ENCODE measurements around the gene TNS1. TPM values are rescaled to one million over a fixed set of nuclear protein-coding genes. Genes with fewer than 3 reads are reported as not detected.

TNS1 gene
- total RNA-seq, 1 donor from 2014 or later, result 219 TPM

DNA sequence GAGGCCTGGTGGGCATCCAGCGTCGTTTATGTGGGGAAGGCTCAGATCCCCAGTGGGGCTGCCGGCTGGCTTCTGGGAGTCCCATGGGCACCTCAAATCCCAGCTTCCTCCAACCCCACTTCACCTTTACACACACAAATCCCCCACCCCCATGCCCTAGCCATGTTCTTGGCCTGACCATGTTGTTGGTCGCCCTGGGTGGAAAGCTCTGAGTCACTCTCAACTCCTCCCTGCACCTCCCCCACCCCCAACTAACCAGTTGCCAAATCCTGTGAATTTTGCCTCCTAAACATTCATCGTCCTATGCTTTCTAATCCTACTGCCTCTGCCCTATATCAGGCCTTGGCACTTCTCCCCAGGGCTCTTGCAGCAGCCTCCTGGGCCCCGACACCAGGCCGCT lies 6.4 kb downstream of the TNS1 start:
- Histone ChIP-seq H4K20me1 (ENCODE audit: insufficient read depth, low read length) (peaks cover 31% of the 10 kb centered on the region), H3K4me1 (ENCODE audit: insufficient read depth, low read length) (peaks cover 50% of the 10 kb centered on the region), H3K27ac (ENCODE audit: low read depth, low read length) (peak overlapping the region; percentile 91), H3K36me3 (ENCODE audit: insufficient read depth, low read length) (no peaks in the 10 kb centered on the region), H3K4me2 (ENCODE audit: low read length) (peak overlapping the region; percentile 55), H3K27me3 (ENCODE audit: insufficient read depth, low read length) (no peaks in the 10 kb centered on the region), H2AFZ (ENCODE audit: low read depth, low read length) (no peak overlapping the region), H3K9me3 (ENCODE audit: insufficient read depth, low read depth, low read length) (no peaks in the 10 kb centered on the region), H3K4me3 (ENCODE audit: insufficient read depth, low read depth, low read length) (no peak overlapping the region), H3K79me2 (ENCODE audit: insufficient read depth, low read length) (peaks cover 75% of the 10 kb centered on the region), H3K9ac (ENCODE audit: low read length) (peak overlapping the region; percentile 52)
- no peak for FAIRE-seq
- Mint-ChIP-seq H3K4me1 (ENCODE audit: low read depth, unreplicated experiment) (peaks cover 60% of the 10 kb centered on the region), H3K27me3 (ENCODE audit: low read depth, unreplicated experiment) (no peaks in the 10 kb centered on the region), H3K27ac (ENCODE audit: unreplicated experiment) (peak overlapping the region; percentile 12), H3K4me3 (ENCODE audit: unreplicated experiment) (peak overlapping the region; percentile 51), H3K9me3 (ENCODE audit: unreplicated experiment) (peaks cover 2% of the 10 kb centered on the region), H3K36me3 (ENCODE audit: low read depth, unreplicated experiment) (peaks cover 17% of the 10 kb centered on the region)
- peak; percentile 69 for DNase-seq (ENCODE audit: low read depth)
- TF ChIP-seq EZH2 (IDR thresholded peaks at IDR 0.05; ENCODE audit: insufficient read depth, low read length), result no peak
- TF ChIP-seq, protein P1, sequence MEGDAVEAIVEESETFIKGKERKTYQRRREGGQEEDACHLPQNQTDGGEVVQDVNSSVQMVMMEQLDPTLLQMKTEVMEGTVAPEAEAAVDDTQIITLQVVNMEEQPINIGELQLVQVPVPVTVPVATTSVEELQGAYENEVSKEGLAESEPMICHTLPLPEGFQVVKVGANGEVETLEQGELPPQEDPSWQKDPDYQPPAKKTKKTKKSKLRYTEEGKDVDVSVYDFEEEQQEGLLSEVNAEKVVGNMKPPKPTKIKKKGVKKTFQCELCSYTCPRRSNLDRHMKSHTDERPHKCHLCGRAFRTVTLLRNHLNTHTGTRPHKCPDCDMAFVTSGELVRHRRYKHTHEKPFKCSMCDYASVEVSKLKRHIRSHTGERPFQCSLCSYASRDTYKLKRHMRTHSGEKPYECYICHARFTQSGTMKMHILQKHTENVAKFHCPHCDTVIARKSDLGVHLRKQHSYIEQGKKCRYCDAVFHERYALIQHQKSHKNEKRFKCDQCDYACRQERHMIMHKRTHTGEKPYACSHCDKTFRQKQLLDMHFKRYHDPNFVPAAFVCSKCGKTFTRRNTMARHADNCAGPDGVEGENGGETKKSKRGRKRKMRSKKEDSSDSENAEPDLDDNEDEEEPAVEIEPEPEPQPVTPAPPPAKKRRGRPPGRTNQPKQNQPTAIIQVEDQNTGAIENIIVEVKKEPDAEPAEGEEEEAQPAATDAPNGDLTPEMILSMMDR (IDR thresholded peaks at IDR 0.05; ENCODE audit: insufficient read depth, low read depth, low read length), result no peak

DNA sequence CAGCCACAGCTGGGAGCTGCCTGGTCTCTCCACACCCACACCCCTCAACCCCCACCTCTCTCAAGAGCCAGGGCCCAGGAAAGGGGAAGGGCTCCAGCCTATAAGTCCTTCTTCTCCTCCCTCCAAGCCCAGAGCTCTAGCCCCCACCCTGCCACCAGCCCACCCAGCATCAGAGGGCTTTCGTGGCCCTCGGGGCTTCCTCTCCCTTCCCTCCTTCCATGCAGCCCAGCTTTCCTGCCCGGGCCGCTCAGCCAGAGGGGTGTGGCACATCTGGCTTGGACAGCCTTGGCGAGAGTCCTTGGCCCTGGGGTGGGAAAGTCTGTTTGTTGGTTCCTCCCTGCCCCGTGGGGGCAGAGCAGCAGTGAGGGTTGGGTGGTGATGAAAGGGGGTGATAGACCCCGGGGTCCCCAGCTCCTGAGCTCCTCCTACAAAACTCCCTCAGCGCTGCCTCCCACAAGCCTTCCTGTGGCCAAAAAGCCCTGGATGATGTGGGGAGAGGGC lies 7.0 kb downstream of the TNS1 start:
- FAIRE-seq, result no peak
- Histone ChIP-seq H3K9ac (ENCODE audit: low read length) (peak overlapping the region; percentile 52), H3K4me2 (ENCODE audit: low read length) (peak overlapping the region; percentile 55), H3K4me1 (ENCODE audit: insufficient read depth, low read length) (peaks cover 47% of the 10 kb centered on the region), H3K36me3 (ENCODE audit: insufficient read depth, low read length) (no peaks in the 10 kb centered on the region), H3K27ac (ENCODE audit: low read depth, low read length) (peak overlapping the region; percentile 91), H4K20me1 (ENCODE audit: insufficient read depth, low read length) (peaks cover 31% of the 10 kb centered on the region), H3K79me2 (ENCODE audit: insufficient read depth, low read length) (peaks cover 75% of the 10 kb centered on the region), H3K9me3 (ENCODE audit: insufficient read depth, low read depth, low read length) (no peaks in the 10 kb centered on the region), H3K27me3 (ENCODE audit: insufficient read depth, low read length) (no peaks in the 10 kb centered on the region), H3K4me3 (ENCODE audit: insufficient read depth, low read depth, low read length) (no peak overlapping the region), H2AFZ (ENCODE audit: low read depth, low read length) (no peak overlapping the region)
- H3K9me3 Mint-ChIP-seq (ENCODE audit: unreplicated experiment), result no peaks in the 10 kb centered on the region
- no peak for DNase-seq (ENCODE audit: low read depth)
- peaks cover 57% of the 10 kb centered on the region for H3K4me1 Mint-ChIP-seq (ENCODE audit: low read depth, unreplicated experiment)
- no peaks in the 10 kb centered on the region for H3K27me3 Mint-ChIP-seq (ENCODE audit: low read depth, unreplicated experiment)
- H3K36me3 Mint-ChIP-seq (ENCODE audit: low read depth, unreplicated experiment), result peaks cover 16% of the 10 kb centered on the region
- TF ChIP-seq, protein P1 (IDR thresholded peaks at IDR 0.05; ENCODE audit: insufficient read depth, low read depth, low read length), result no peak
- TF ChIP-seq EZH2 (IDR thresholded peaks at IDR 0.05; ENCODE audit: insufficient read depth, low read length), result no peak
- H3K4me3 Mint-ChIP-seq (ENCODE audit: unreplicated experiment), result no peak overlapping the region
- peak overlapping the region; percentile 95 for H3K27ac Mint-ChIP-seq (ENCODE audit: unreplicated experiment)

DNA sequence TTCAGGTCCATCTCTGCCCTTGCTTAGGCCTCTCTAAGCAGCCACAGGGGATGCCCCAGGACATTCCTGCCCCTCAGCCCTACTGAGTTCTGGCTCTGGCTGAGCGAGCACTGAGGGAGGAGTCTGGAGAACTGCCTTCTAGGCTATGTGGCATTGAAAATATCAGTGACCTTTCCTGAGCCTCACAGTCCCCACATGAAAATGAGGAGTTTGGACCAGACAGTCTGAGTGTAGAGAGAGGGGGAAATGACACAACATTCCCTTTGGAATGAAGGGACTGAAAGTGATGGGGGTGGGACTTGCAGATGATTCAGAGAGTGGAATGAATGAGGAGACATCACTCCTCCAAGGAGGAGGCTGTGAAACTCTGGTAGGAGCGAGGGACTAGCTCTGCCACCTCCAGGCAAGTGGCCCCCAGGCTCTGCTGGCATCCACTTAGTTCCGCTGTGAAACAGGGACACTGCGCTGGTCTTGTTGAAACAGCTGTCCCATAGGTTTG lies 8.0 kb downstream of the TNS1 start:
- H3K27me3 Mint-ChIP-seq (ENCODE audit: low read depth, unreplicated experiment), result no peaks in the 10 kb centered on the region

More for the DNA sequence above, 8.0 kb downstream of the TNS1 start:
- Mint-ChIP-seq H3K4me1 (ENCODE audit: low read depth, unreplicated experiment) (peaks cover 49% of the 10 kb centered on the region), H3K9me3 (ENCODE audit: unreplicated experiment) (no peaks in the 10 kb centered on the region), H3K4me3 (ENCODE audit: unreplicated experiment) (peak overlapping the region; percentile 71), H3K36me3 (ENCODE audit: low read depth, unreplicated experiment) (peaks cover 16% of the 10 kb centered on the region), H3K27ac (ENCODE audit: unreplicated experiment) (peak overlapping the region; percentile 95)
- no peak overlapping the region for H2AFZ ChIP-seq (ENCODE audit: low read depth, low read length)
- H3K9me3 ChIP-seq (ENCODE audit: insufficient read depth, low read depth, low read length), result no peaks in the 10 kb centered on the region
- H3K36me3 ChIP-seq (ENCODE audit: insufficient read depth, low read length), result no peaks in the 10 kb centered on the region
- H3K79me2 ChIP-seq (ENCODE audit: insufficient read depth, low read length), result peaks cover 72% of the 10 kb centered on the region
- H3K4me2 ChIP-seq (ENCODE audit: low read length), result peak overlapping the region; percentile 55
- peaks cover 33% of the 10 kb centered on the region for H4K20me1 ChIP-seq (ENCODE audit: insufficient read depth, low read length)
- H3K9ac ChIP-seq (ENCODE audit: low read length), result peak overlapping the region; percentile 76
- FAIRE-seq (peak; percentile 98), DNase-seq (ENCODE audit: low read depth) (peak; percentile 87)
- H3K4me3 ChIP-seq (ENCODE audit: insufficient read depth, low read depth, low read length), result no peak overlapping the region
- H3K27me3 ChIP-seq (ENCODE audit: insufficient read depth, low read length), result no peaks in the 10 kb centered on the region
- peaks cover 47% of the 10 kb centered on the region for H3K4me1 ChIP-seq (ENCODE audit: insufficient read depth, low read length)
- H3K27ac ChIP-seq (ENCODE audit: low read depth, low read length), result peak overlapping the region; percentile 91
- TF ChIP-seq, protein P1 (IDR thresholded peaks at IDR 0.05; ENCODE audit: insufficient read depth, low read depth, low read length), result no peak
- no peak for TF ChIP-seq EZH2 (IDR thresholded peaks at IDR 0.05; ENCODE audit: insufficient read depth, low read length)
